RWPE2 (cell line): ENCODE data around the gene TRIM33.
A peak's percentile ranks its signal among the peaks of the same experiment; 100 is the strongest.

Source experiments
- ATAC-seq: fragments of 200-7000 bp; cut with Tn5 transposase; 3 replicates; pipeline ENCODE4 v1.9.1; 2021; ENCODE audit warnings: low read depth
- DNase-seq: peaks from one replicate; pipeline ENCODE4 v3.0.0-alpha.2; 2020; ENCODE audit warnings: low spot score
- H3K27ac ChIP-seq: fragments of 450-650 bp; 2 replicates; pipeline ENCODE4 v1.5.1; 2017; ENCODE audit warnings: mild to moderate bottlenecking; ENCODE audit not compliant: poor library complexity, severe bottlenecking
- H3K27me3 ChIP-seq: fragments of 250-450 bp; sonication (Bioruptor Pico); 2 replicates; pipeline ENCODE4 v1.5.1; 2021; ENCODE audit warnings: mild to moderate bottlenecking, moderate library complexity; ENCODE audit not compliant: insufficient read depth, poor library complexity, severe bottlenecking
- H3K36me3 ChIP-seq: fragments of 250-450 bp; sonication (Bioruptor Pico); 2 replicates; pipeline ENCODE4 v1.5.1; 2020; ENCODE audit warnings: low read depth, mild to moderate bottlenecking, moderate library complexity
- H3K4me1 ChIP-seq: fragments of 250-450 bp; sonication (Bioruptor Pico); 2 replicates; pipeline ENCODE4 v1.5.1; 2021; ENCODE audit warnings: mild to moderate bottlenecking, moderate library complexity; ENCODE audit not compliant: insufficient read depth, poor library complexity, severe bottlenecking
- H3K4me3 ChIP-seq: fragments of 250-450 bp; sonication (Bioruptor Pico); 2 replicates; pipeline ENCODE4 v1.5.1; 2021; ENCODE audit warnings: mild to moderate bottlenecking, moderate library complexity; ENCODE audit not compliant: severe bottlenecking
- H3K9me3 ChIP-seq: fragments of 250-450 bp; sonication (Bioruptor Pico); 2 replicates; pipeline ENCODE4 v1.5.1; 2021; ENCODE audit warnings: mild to moderate bottlenecking, moderate library complexity; ENCODE audit not compliant: severe bottlenecking
- CTCF ChIP-seq: fragments of 450-650 bp; IDR thresholded peaks from one replicate; pipeline ENCODE4 v1.5.1; 2017; ENCODE audit warnings: mild to moderate bottlenecking, moderate library complexity; ENCODE audit not compliant: poor library complexity, severe bottlenecking

TRIM33 gene

GRCh38 chr1:114355240-114355639 lies 155.8 kb downstream of the TRIM33 start:
- TF ChIP-seq CTCF, result no peak
- Histone ChIP-seq H3K27ac (no peak overlapping the region), H3K36me3 (no peaks in the 10 kb centered on the region), H3K4me1 (no peaks in the 10 kb centered on the region), H3K27me3 (no peaks in the 10 kb centered on the region), H3K4me3 (no peak overlapping the region), H3K9me3 (no peaks in the 10 kb centered on the region)
- DNase-seq (no peak), ATAC-seq (no peak)

DNA sequence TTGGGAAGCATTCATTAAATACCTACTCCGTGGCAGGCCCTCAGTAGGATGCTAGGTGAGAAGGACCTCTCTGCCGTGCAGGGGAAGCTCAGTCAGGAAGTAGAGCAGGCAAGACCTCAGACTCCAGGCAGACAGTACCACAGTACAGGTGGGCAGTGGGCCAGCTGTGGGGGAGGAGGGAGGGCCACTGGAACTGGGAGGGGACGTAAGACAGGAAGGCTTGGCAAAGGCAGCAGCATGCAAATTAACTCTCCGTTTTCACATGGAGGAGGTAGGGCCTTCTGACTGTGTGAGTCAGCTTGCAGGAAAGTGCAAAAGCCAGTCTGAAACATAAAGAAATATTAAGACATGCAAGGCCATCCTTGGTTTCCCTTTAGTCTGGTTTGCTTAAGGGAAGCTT lies 157.7 kb downstream of the TRIM33 start:
- no peak for TF ChIP-seq CTCF
- DNase-seq, result no peak
- peak; percentile 70 for ATAC-seq

GRCh38 chr1:114352797-114353196 lies 158.2 kb downstream of the TRIM33 start:
- no peak overlapping the region for H3K4me3 ChIP-seq
- H3K36me3 ChIP-seq, result no peaks in the 10 kb centered on the region
- TF ChIP-seq CTCF, result no peak
- no peaks in the 10 kb centered on the region for H3K4me1 ChIP-seq
- H3K9me3 ChIP-seq, result no peaks in the 10 kb centered on the region
- no peaks in the 10 kb centered on the region for H3K27me3 ChIP-seq
- ATAC-seq (no peak), DNase-seq (no peak)
- H3K27ac ChIP-seq, result no peak overlapping the region

More for the DNA sequence above, 157.7 kb downstream of the TRIM33 start:
- Histone ChIP-seq H3K4me3 (no peak overlapping the region), H3K27ac (no peak overlapping the region), H3K9me3 (no peaks in the 10 kb centered on the region), H3K27me3 (no peaks in the 10 kb centered on the region), H3K36me3 (no peaks in the 10 kb centered on the region), H3K4me1 (no peaks in the 10 kb centered on the region)

DNA sequence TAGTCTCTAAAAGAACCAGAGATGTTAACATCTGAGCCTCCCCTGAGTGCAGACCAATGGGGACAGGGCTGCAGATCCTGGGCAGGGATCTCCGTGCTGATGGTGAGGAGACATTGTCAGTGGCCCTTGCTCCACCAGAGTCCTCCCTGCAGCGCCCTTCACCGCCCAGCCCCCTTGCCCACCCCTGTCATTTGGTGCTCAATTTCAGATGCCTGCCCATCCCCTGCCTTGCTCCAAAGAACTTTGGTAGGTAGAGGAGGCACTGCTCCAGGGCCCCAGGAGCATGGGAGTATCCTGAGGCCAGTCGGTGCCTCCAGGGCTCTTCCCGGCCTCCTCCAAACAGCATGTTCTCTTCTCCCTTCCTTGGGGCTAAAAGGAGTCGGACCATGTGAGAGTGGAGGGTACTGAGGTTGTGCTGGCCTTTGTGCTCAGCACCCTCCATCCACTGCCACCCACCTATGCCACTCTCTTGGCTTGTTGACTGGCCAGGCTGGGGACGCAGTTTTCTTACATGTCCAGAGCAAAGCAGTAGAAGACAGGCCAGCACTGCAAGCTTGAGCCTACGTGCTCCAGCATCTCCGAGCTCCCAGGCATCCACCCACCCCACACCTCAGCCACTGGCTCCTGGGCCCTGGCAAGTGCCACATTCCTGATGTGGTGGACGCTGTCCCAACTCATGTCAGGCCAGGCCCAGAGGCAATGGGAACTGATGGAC lies 160.1 kb downstream of the TRIM33 start:
- Histone ChIP-seq H3K4me1 (no peaks in the 10 kb centered on the region), H3K4me3 (no peak overlapping the region), H3K27me3 (no peaks in the 10 kb centered on the region), H3K36me3 (no peaks in the 10 kb centered on the region), H3K9me3 (no peaks in the 10 kb centered on the region), H3K27ac (no peak overlapping the region)
- DNase-seq, result no peak
- TF ChIP-seq CTCF, result no peak
- no peak for ATAC-seq

DNA sequence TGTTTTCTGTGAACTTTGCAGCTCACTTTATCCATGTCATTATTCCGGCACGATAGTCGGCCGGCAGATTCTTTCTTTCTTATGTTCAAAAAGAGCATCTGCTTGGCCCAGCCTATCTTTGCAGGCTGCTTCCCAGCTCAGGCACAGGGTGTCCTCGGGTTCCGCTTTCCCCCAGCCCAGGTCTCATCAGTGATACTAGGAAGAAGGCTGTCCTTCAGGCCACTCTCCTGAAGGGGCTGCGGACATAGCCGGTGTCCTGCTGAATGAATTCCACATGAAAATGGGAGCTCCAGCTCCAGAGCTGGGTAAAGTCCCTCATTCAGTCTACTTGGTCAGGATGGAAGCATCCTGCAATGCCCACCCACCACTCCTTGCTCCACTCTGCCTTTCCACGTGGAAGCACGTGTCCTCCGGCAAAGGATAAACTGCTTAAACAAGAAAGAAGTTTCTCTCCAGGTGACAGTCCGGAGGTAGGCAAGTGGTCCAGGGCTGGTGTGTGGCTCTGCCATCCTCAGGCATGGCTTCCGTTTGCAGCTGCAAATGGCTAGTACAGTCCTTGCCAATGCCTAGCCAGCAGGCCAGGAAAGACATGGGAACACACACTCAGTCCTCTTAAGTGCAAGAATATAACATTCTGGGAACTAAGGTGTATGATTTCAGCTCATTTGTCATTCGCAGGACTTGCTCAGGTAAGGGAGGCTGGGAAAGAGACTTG lies 161.0 kb downstream of the TRIM33 start:
- no peak for ATAC-seq
- no peaks in the 10 kb centered on the region for H3K27me3 ChIP-seq

More for the DNA sequence above, 161.0 kb downstream of the TRIM33 start:
- no peak for DNase-seq
- no peak overlapping the region for H3K4me3 ChIP-seq
- no peaks in the 10 kb centered on the region for H3K9me3 ChIP-seq
- TF ChIP-seq CTCF, result no peak
- no peaks in the 10 kb centered on the region for H3K4me1 ChIP-seq
- no peak overlapping the region for H3K27ac ChIP-seq
- H3K36me3 ChIP-seq, result no peaks in the 10 kb centered on the region
